Prostate gland (tissue), 2 donors: ENCODE data around the gene BCL2L1. TPM values are rescaled to one million over a fixed set of nuclear protein-coding genes. Genes with fewer than 3 reads are reported as not detected.
A peak's percentile ranks its signal among the peaks of the same experiment; 100 is the strongest.

Experiments used
- DNase-seq: peaks from one replicate; pipeline ENCODE4 v3.0.0-alpha.2; 2019; ENCODE audit warnings: low spot score
- H3K27ac ChIP-seq, 2 donors: fragments of 200-600 bp; sonication (generic); 2 replicates each; pipeline ENCODE4 v1.5.1; 2017 to 2019
- H3K27me3 ChIP-seq: fragments of 200-600 bp; sonication (generic); replicated peaks from 2 replicates; pipeline ENCODE4 v1.5.1; 2019; ENCODE audit not compliant: insufficient read depth
- H3K36me3 ChIP-seq, 2 donors: fragments of 200-600 bp; sonication (generic); 1 replicate in 1 of 2; 2 replicates in 1 of 2; pipeline versions ENCODE4 v1.5.1 to v1.8.1; 2017 to 2019
- H3K4me1 ChIP-seq: fragments of 200-600 bp; sonication (generic); replicated peaks from 2 replicates; pipeline ENCODE4 v1.5.1; 2019
- H3K4me3 ChIP-seq, 2 donors: fragments of 200-600 bp; sonication (generic); 2 replicates each; pipeline ENCODE4 v1.5.1; 2017 to 2019
- H3K9me3 ChIP-seq: fragments of 200-600 bp; sonication (generic); 2 replicates; pipeline ENCODE4 v1.5.1; 2017
- POLR2A ChIP-seq: fragments of 450-650 bp; IDR thresholded peaks from one replicate; pipeline ENCODE4 v1.6.1; 2016; ENCODE audit warnings: antibody characterized with exemption, mild to moderate bottlenecking
- POLR2AphosphoS5 ChIP-seq: sonication (generic); formaldehyde crosslinking; IDR thresholded peaks from one replicate; pipeline ENCODE4 v1.6.1; 2017; ENCODE audit warnings: antibody characterized with exemption
- WGBS: methylation state at CpG from one replicate; pipeline ENCODE4 v1.1.5; 2018; 5-methylcytosine and 5-hydroxymethylcytosine counted together
- intact Hi-C: fragments of 100-400 bp; cut with DNase I; formaldehyde crosslinking; loops from one replicate; pipeline ENCODE4 v1.14.2; 2022
- total RNA-seq, 2 donors: library from RNA; depleted of rRNA; stranded (reverse); fragments of >200 nt; gene quantifications; one replicate each; pipeline ENCODE4 v1.1.0, GENCODE V29; 2016
- TF ChIP-seq, protein P1 (sequence below), 4 experiments: fragments of 200-600 bp in 2 of 4; fragments of 450-650 bp in 2 of 4; sonication (generic) in 2 of 4; IDR thresholded peaks; 1 replicate in 3 of 4; 2 replicates in 1 of 4; pipeline ENCODE4 v1.5.1; 2016 to 2019; ENCODE audit warnings: antibody characterized with exemption in 4 of 4, mild to moderate bottlenecking in 2 of 4, moderate library complexity in 2 of 4

The BCL2L1 gene
- total RNA-seq, 2 donors from 2014 or later: 127 to 155 TPM

DNA sequence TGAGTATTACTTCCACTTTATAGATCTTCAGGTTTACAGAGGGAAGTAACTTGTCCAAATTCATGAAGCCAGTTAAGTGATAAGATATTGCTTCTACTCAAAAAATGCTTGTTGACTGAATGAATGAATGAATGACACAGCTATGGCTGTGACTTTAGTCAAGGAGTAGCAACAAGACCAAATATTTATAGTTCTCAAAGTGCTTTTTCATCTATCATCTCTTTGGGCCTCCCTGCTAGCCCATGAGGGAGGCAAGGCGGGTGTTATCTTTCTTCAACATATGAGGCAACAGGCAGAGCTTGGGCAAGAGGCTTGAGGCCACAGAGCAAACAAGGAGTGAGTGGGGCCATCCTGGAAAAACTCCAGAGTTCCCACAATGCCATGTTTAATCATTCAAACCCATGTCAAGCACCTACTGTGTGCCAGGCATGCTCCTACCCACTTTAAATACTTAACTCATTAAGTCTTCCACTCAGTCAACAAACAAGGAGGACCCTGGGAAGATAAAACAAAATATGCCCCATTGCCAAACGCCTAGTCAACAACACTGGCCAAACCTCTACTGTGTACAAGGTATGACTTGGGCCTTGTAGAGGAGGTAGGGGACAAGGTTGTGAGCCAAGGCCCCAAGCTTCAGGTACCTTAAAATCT, 15.9 kb downstream of the BCL2L1 start:
- H3K27ac ChIP-seq: peak overlapping the region in 1 of 2 donors; percentile 69
- 85% methylated on average over 2 of the region's 2 CpGs for WGBS
- no peaks in the 10 kb centered on the region for H3K36me3 ChIP-seq
- no peaks in the 10 kb centered on the region for H3K27me3 ChIP-seq
- H3K4me1 ChIP-seq: peaks cover 23% of the 10 kb centered on the region
- no peak for TF ChIP-seq POLR2A
- TF ChIP-seq, protein P1, sequence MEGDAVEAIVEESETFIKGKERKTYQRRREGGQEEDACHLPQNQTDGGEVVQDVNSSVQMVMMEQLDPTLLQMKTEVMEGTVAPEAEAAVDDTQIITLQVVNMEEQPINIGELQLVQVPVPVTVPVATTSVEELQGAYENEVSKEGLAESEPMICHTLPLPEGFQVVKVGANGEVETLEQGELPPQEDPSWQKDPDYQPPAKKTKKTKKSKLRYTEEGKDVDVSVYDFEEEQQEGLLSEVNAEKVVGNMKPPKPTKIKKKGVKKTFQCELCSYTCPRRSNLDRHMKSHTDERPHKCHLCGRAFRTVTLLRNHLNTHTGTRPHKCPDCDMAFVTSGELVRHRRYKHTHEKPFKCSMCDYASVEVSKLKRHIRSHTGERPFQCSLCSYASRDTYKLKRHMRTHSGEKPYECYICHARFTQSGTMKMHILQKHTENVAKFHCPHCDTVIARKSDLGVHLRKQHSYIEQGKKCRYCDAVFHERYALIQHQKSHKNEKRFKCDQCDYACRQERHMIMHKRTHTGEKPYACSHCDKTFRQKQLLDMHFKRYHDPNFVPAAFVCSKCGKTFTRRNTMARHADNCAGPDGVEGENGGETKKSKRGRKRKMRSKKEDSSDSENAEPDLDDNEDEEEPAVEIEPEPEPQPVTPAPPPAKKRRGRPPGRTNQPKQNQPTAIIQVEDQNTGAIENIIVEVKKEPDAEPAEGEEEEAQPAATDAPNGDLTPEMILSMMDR (IDR thresholded peaks at IDR 0.05): no peak
- TF ChIP-seq POLR2AphosphoS5: no peak
- H3K9me3 ChIP-seq: no peaks in the 10 kb centered on the region
- H3K4me3 ChIP-seq: no peak overlapping the region
- intact Hi-C loops: no loop called here
- no peak for DNase-seq

DNA sequence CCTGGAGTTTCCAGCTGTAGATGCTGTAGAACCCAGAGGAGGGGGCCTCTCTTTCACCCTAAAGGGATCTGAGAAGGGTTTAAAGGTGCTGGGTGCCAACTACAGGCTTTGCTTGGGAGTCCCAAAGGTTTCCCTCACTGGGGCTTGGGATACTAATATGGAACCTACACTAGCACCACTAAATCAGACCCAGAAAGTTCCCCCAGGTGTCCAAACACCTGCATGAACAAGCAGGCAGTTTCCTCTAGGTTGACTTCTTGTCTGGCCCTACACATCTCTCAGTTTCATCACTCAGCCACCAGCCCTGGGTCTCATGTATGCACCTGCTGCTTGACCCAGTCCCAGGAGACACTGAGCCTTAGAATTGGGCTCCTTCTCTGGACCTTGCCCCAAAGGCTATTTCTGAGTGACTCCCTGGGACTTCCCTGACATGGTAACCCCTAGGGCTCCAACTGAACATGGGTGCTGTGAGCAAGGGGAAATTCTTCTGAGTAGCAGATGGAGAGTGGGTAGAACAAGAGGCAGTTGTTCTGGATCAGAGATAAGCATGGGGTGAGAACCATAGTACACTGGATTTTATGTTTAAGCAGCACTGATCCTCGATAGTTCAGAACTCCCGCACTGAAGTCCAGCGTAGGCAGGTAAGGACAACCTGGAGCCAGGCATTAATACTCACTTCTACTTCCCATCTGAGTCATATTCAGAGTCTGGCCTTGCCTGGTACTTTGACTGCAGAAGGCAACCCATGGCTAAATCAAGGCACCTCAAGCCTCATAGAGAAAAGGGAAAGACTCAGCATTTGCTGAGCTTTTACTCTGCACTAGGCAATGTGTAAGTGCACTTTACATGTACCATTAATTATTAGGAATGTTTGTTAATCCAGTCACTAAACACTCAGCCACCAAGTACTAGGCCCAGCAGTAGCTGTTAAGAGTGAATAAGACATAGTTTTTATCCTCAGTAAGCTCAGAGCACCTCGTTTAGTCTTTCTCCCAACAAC, 16.8 kb downstream of the BCL2L1 start:
- H3K4me1 ChIP-seq: peaks cover 15% of the 10 kb centered on the region
- no peaks in the 10 kb centered on the region for H3K27me3 ChIP-seq
- H3K9me3 ChIP-seq: no peaks in the 10 kb centered on the region
- intact Hi-C loops: no loop called here
- 54% methylated on average over 4 of the region's 4 CpGs for WGBS
- H3K4me3 ChIP-seq: no peak overlapping the region
- no peaks in the 10 kb centered on the region for H3K36me3 ChIP-seq
- no peak for DNase-seq
- H3K27ac ChIP-seq: peak overlapping the region; percentile 64 to 69
- TF ChIP-seq POLR2A (no peak), POLR2AphosphoS5 (no peak)
- TF ChIP-seq, protein P1 (IDR thresholded peaks at IDR 0.05): no peak

DNA sequence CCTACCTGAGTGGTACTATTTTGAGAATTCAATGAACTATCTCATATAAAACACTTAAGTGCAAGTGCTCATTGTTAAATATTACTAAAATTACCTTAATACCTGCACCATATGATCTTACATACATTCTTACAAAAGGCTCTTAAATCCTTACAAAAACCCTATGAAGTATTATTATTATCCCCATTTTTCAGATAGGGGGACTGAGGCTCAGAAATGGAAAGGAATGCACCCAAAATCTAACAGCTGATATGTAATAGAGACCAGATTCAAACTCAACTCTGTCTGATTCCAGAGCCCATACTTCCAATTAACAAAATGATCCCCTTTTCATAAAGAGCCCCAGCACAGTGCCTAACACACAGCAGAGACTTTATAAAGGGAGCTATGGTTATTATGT, 17.5 kb downstream of the BCL2L1 start:
- Histone ChIP-seq H3K4me3 (no peak overlapping the region), H3K36me3 (no peaks in the 10 kb centered on the region), H3K9me3 (no peaks in the 10 kb centered on the region), H3K4me1 (peaks cover 8% of the 10 kb centered on the region), H3K27me3 (no peaks in the 10 kb centered on the region), H3K27ac (peak overlapping the region; percentile 64 to 69)
- DNase-seq: no peak
- intact Hi-C loops: no loop called here
- TF ChIP-seq POLR2A: no peak
- no peak for TF ChIP-seq POLR2AphosphoS5
- TF ChIP-seq, protein P1 (IDR thresholded peaks at IDR 0.05): no peak

DNA sequence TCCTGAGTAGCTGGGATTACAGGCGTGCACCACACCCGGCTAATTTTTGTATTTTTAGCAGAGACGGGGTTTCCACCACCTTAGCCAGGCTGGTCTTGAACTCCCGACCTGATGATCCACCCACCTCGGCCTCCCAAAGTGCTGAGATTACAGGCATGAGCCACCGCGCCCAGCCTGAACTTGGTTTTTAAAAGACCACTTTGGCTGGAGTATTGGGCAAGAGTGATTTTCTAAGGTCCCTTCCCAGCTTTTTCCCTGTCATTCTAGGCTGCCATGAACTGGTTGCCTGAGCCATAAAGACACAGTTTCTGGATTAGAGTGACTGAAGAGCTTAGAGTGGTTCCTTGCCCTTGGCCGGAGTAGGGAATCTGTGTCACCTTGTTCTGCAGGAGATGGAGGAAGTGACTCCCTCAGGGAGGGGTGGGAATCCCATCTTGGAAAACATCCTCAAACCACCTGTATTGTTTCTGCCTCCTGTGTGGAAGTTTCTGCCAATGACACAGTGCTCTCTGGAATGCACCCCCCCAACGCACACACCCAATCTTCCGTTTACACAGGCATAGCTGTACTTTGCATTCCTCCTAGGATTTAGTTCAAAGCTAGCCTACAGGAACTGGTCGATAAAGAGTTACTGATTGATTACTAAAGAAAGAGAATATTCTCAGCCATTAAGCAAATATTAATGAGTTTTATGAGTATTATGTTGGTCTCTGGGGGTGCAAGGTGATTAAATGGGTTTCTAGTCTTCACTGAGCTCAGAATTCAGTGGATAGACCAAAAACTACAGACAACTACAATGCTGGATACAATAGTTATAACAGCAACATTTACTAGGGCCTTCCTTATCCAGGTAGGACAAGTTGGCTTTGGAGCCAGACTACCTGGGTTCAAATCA, 18.2 kb downstream of the BCL2L1 start:
- Histone ChIP-seq H3K27me3 (no peaks in the 10 kb centered on the region), H3K4me3 (no peak overlapping the region), H3K27ac (peak overlapping the region; percentile 64 to 69), H3K36me3 (no peaks in the 10 kb centered on the region), H3K9me3 (no peaks in the 10 kb centered on the region), H3K4me1 (peaks cover 10% of the 10 kb centered on the region)
- TF ChIP-seq POLR2A: peak; percentile 50
- TF ChIP-seq POLR2AphosphoS5: peak; percentile 83
- TF ChIP-seq, protein P1 (IDR thresholded peaks at IDR 0.05): no peak
- 67% methylated on average over 11 of the region's 11 CpGs for WGBS
- intact Hi-C loops: no loop called here
- DNase-seq: peak; percentile 82
